ENCODE measurements around the gene TSKU.

DNA sequence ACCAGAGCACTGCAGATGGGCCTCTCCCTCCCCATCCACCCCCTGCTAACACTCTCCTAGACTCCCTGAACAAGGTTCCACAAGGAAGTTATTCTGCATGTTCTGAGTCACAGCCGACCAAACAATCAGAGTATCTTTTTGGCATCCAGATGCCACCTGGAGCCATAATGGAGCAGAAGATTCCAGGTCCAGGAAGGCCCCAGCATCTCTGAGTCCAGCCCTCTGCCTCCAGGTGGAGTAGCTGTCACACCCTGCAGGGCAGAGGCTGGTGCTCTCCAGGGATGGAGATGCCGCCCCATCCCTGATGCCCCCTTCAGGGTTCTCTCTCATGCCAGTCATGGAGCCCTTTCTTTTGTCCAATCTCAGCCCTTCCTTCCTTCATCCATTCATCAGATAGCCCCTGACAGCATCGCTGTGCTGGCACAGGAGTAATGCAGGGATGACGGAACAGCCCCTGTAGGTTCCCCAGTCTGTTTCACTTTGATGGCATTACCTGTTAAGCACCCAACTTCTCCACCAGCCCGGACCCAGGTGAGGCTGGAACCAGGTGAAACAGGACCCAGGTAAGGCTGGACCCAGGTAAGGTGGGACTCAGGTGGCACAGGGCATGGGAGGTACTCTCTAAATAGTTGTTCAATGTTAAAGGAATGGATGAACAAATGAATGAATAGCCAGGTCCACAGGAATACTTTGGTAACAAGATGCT, 20.1 kb upstream of the TSKU start:
- no peak for TF ChIP-seq TAF1 (IDR thresholded peaks at IDR 0.05; ENCODE audit: low read depth)
- TF ChIP-seq EP300 (IDR thresholded peaks at IDR 0.05; ENCODE audit: borderline replicate concordance) = no peak
- TF ChIP-seq, protein P1, sequence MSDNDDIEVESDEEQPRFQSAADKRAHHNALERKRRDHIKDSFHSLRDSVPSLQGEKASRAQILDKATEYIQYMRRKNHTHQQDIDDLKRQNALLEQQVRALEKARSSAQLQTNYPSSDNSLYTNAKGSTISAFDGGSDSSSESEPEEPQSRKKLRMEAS (IDR thresholded peaks at IDR 0.05) = no peak
- TF ChIP-seq, protein P2, sequence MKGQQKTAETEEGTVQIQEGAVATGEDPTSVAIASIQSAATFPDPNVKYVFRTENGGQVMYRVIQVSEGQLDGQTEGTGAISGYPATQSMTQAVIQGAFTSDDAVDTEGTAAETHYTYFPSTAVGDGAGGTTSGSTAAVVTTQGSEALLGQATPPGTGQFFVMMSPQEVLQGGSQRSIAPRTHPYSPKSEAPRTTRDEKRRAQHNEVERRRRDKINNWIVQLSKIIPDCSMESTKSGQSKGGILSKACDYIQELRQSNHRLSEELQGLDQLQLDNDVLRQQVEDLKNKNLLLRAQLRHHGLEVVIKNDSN (IDR thresholded peaks at IDR 0.05) = no peak
- no peak for TF ChIP-seq TEAD4 (IDR thresholded peaks at IDR 0.05)
- TF ChIP-seq FOXM1 (IDR thresholded peaks at IDR 0.05; ENCODE audit: borderline replicate concordance, low read depth) = no peak
- TF ChIP-seq, protein P3, sequence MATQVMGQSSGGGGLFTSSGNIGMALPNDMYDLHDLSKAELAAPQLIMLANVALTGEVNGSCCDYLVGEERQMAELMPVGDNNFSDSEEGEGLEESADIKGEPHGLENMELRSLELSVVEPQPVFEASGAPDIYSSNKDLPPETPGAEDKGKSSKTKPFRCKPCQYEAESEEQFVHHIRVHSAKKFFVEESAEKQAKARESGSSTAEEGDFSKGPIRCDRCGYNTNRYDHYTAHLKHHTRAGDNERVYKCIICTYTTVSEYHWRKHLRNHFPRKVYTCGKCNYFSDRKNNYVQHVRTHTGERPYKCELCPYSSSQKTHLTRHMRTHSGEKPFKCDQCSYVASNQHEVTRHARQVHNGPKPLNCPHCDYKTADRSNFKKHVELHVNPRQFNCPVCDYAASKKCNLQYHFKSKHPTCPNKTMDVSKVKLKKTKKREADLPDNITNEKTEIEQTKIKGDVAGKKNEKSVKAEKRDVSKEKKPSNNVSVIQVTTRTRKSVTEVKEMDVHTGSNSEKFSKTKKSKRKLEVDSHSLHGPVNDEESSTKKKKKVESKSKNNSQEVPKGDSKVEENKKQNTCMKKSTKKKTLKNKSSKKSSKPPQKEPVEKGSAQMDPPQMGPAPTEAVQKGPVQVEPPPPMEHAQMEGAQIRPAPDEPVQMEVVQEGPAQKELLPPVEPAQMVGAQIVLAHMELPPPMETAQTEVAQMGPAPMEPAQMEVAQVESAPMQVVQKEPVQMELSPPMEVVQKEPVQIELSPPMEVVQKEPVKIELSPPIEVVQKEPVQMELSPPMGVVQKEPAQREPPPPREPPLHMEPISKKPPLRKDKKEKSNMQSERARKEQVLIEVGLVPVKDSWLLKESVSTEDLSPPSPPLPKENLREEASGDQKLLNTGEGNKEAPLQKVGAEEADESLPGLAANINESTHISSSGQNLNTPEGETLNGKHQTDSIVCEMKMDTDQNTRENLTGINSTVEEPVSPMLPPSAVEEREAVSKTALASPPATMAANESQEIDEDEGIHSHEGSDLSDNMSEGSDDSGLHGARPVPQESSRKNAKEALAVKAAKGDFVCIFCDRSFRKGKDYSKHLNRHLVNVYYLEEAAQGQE (IDR thresholded peaks at IDR 0.05; ENCODE audit: low read depth) = no peak
- no peak for TF ChIP-seq RAD21 (IDR thresholded peaks at IDR 0.05; ENCODE audit: low read depth)
- TF ChIP-seq CREB1 (IDR thresholded peaks at IDR 0.05; ENCODE audit: low read depth) = no peak
- TF ChIP-seq YY1 (IDR thresholded peaks at IDR 0.05; ENCODE audit: low read depth) = no peak
- TF ChIP-seq TCF12 (IDR thresholded peaks at IDR 0.05; ENCODE audit: low read depth) = no peak
- no peak for TF ChIP-seq NFIC (IDR thresholded peaks at IDR 0.05)
- no peak for TF ChIP-seq CEBPB (IDR thresholded peaks at IDR 0.05)
- no peak for TF ChIP-seq EGR1 (IDR thresholded peaks at IDR 0.05)
